HepG2 (cell line): ENCODE results near the gene CUL9. TPM values are rescaled to one million over a fixed set of nuclear protein-coding genes. Genes with fewer than 3 reads are reported as not detected.

Experiments
- KDM3A ChIP-seq: IDR thresholded peaks from 2 replicates; pipeline ENCODE4 v1.6.1; 2018; ENCODE audit warnings: low read depth, missing compliant biosample characterization
- NCOA2 ChIP-seq: sonication (generic); formaldehyde crosslinking; IDR thresholded peaks from 2 replicates; pipeline ENCODE4 v1.8.0; 2022; ENCODE audit warnings: inconsistent platforms
- NPAS2 ChIP-seq: sonication (generic); formaldehyde crosslinking; IDR thresholded peaks from 2 replicates; pipeline ENCODE4 v1.8.0; 2022; ENCODE audit warnings: mild to moderate bottlenecking, missing genetic modification reagents, borderline replicate concordance
- ZNF577 ChIP-seq: sonication (generic); formaldehyde crosslinking; IDR thresholded peaks from 2 replicates; pipeline ENCODE4 v1.4.0; 2020; ENCODE audit warnings: mild to moderate bottlenecking, low read depth, missing genetic modification reagents, borderline replicate concordance
- ZNF720 ChIP-seq: sonication (generic); formaldehyde crosslinking; IDR thresholded peaks from 2 replicates; pipeline ENCODE4 v1.4.0; 2020; ENCODE audit warnings: missing genetic modification reagents
- polyA plus RNA-seq, 8 experiments: library from polyadenylated mRNA; depleted of rRNA in 3 of 8; stranded (reverse) in 7 of 8; unstranded in 1 of 8; fragments of >200 nt; fragmentation: Illumina TruSeq in 4 of 8; extraction: Trizol in 4 of 8; gene quantifications; 2 replicates each; pipeline versions ENCODE4 v1.2.1 to v1.2.3, GENCODE V29; 2011 to 2016; ENCODE audit warnings: low read depth in 4 of 8, missing spikeins in 1 of 8, mixed read lengths in 1 of 8; ENCODE audit not compliant: insufficient read depth in 1 of 8
- total RNA-seq, 5 experiments: library from RNA; depleted of rRNA; stranded (reverse); fragments of >200 nt; fragmentation: Illumina TruSeq; extraction: Trizol; gene quantifications; 2 replicates each; pipeline ENCODE4 v1.2.3, GENCODE V29; 2016; ENCODE audit warnings: low read depth in 1 of 5
- TF ChIP-seq, protein P1 (sequence below): sonication (generic); formaldehyde crosslinking; IDR thresholded peaks from 2 replicates; pipeline ENCODE4 v1.4.0; 2020; ENCODE audit warnings: missing genetic modification reagents, mild to moderate bottlenecking, borderline replicate concordance
- TF ChIP-seq, protein P2 (sequence below): sonication (generic); formaldehyde crosslinking; IDR thresholded peaks from 2 replicates; pipeline ENCODE4 v1.8.1; 2023; ENCODE audit warnings: mild to moderate bottlenecking, inconsistent platforms, moderate library complexity, missing genetic modification reagents, borderline replicate concordance
- TF ChIP-seq, protein P3 (sequence below): sonication (generic); formaldehyde crosslinking; conservative IDR thresholded peaks from 2 replicates; pipeline ENCODE4 v1.8.0; 2022; ENCODE audit warnings: mild to moderate bottlenecking, moderate library complexity, missing genetic modification reagents
- TF ChIP-seq, protein P4 (sequence below): sonication (generic); formaldehyde crosslinking; IDR thresholded peaks from 2 replicates; pipeline ENCODE4 v1.9.0; 2021; ENCODE audit warnings: missing genetic modification reagents, borderline replicate concordance
- TF ChIP-seq, protein P5 (sequence below): fragments of 450-650 bp; IDR thresholded peaks from 2 replicates; pipeline ENCODE4 v1.6.1; 2016
- TF ChIP-seq, protein P6 (sequence below): fragments of 450-650 bp; IDR thresholded peaks from 2 replicates; pipeline ENCODE4 v1.6.1; 2017; ENCODE audit warnings: mild to moderate bottlenecking
- TF ChIP-seq, protein P7 (sequence below): sonication (generic); formaldehyde crosslinking; IDR thresholded peaks from 2 replicates; pipeline ENCODE4 v1.5.1; 2020; ENCODE audit warnings: missing genetic modification reagents, mild to moderate bottlenecking, borderline replicate concordance

The CUL9 gene
- total and polyA plus RNA-seq, 2 of the 13 experiments (the other 11 are each of a cell fraction or from before 2014, with no cell fraction given), result 11.4 to 13.7 TPM

DNA sequence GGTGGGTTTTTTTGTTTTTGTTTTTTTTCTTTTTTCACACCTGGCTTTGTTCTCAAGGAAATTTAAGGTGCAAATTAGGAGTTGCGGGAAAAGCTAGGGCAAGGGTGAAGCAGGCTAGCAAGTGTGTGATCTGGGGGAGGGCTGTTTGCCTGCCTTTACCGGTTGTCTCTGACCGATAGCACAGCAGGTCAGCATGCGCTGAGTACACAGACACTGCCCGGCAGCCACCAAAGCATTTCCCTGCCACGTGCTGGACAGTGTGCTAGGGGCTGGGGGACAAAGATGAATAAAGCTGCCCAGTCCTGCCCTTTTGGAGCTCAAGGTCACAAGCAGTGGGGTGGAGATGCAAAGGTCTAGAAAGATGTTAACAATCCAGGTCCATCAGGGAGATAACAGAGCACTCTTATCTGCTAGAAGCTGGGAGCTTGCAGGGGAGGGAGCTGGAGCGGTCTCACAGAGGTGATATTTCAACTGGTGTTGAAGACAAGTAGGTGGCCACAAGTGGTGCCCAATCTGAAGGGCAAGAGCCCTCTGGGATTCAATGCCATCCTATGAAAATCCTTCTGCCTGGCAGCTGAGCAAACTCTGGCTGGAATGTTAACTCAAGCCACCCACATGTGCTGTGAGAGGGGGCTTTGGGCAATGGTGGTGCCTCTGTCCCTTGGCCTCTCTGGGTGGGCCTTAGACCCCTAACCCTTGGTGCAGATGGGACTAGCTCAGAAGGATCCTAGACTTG is 85.8 kb downstream of the CUL9 start (continued):
- TF ChIP-seq, protein P1, sequence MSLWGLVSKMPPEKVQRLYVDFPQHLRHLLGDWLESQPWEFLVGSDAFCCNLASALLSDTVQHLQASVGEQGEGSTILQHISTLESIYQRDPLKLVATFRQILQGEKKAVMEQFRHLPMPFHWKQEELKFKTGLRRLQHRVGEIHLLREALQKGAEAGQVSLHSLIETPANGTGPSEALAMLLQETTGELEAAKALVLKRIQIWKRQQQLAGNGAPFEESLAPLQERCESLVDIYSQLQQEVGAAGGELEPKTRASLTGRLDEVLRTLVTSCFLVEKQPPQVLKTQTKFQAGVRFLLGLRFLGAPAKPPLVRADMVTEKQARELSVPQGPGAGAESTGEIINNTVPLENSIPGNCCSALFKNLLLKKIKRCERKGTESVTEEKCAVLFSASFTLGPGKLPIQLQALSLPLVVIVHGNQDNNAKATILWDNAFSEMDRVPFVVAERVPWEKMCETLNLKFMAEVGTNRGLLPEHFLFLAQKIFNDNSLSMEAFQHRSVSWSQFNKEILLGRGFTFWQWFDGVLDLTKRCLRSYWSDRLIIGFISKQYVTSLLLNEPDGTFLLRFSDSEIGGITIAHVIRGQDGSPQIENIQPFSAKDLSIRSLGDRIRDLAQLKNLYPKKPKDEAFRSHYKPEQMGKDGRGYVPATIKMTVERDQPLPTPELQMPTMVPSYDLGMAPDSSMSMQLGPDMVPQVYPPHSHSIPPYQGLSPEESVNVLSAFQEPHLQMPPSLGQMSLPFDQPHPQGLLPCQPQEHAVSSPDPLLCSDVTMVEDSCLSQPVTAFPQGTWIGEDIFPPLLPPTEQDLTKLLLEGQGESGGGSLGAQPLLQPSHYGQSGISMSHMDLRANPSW (CRISPR knock-in tag), result peak; percentile 100
- peak; percentile 94; the same call in 1 of the 2 replicates for TF ChIP-seq NPAS2 (CRISPR knock-in tag)
- TF ChIP-seq, protein P2, sequence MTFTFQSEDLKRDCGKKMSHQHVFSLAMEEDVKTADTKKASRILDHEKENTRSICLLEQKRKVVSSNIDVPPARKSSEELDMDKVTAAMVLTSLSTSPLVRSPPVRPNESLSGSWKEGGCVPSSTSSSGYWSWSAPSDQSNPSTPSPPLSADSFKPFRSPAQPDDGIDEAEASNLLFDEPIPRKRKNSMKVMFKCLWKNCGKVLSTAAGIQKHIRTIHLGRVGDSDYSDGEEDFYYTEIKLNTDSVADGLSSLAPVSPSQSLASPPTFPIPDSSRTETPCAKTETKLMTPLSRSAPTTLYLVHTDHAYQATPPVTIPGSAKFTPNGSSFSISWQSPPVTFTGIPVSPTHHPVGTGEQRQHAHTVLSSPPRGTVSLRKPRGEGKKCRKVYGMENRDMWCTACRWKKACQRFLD (CRISPR knock-in tag), result peak; percentile 54; the same call in 1 of the 2 replicates
- TF ChIP-seq, protein P3, sequence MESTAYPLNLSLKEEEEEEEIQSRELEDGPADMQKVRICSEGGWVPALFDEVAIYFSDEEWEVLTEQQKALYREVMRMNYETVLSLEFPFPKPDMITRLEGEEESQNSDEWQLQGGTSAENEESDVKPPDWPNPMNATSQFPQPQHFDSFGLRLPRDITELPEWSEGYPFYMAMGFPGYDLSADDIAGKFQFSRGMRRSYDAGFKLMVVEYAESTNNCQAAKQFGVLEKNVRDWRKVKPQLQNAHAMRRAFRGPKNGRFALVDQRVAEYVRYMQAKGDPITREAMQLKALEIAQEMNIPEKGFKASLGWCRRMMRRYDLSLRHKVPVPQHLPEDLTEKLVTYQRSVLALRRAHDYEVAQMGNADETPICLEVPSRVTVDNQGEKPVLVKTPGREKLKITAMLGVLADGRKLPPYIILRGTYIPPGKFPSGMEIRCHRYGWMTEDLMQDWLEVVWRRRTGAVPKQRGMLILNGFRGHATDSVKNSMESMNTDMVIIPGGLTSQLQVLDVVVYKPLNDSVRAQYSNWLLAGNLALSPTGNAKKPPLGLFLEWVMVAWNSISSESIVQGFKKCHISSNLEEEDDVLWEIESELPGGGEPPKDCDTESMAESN (CRISPR knock-in tag), result peak; percentile 100
- TF ChIP-seq, protein P4, sequence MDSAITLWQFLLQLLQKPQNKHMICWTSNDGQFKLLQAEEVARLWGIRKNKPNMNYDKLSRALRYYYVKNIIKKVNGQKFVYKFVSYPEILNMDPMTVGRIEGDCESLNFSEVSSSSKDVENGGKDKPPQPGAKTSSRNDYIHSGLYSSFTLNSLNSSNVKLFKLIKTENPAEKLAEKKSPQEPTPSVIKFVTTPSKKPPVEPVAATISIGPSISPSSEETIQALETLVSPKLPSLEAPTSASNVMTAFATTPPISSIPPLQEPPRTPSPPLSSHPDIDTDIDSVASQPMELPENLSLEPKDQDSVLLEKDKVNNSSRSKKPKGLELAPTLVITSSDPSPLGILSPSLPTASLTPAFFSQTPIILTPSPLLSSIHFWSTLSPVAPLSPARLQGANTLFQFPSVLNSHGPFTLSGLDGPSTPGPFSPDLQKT (CRISPR knock-in tag), result no peak
- TF ChIP-seq NCOA2, result peak; percentile 100
- TF ChIP-seq, protein P5, sequence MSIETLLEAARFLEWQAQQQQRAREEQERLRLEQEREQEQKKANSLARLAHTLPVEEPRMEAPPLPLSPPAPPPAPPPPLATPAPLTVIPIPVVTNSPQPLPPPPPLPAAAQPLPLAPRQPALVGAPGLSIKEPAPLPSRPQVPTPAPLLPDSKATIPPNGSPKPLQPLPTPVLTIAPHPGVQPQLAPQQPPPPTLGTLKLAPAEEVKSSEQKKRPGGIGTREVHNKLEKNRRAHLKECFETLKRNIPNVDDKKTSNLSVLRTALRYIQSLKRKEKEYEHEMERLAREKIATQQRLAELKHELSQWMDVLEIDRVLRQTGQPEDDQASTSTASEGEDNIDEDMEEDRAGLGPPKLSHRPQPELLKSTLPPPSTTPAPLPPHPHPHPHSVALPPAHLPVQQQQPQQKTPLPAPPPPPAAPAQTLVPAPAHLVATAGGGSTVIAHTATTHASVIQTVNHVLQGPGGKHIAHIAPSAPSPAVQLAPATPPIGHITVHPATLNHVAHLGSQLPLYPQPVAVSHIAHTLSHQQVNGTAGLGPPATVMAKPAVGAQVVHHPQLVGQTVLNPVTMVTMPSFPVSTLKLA, result peak; percentile 97
- TF ChIP-seq, protein P6, sequence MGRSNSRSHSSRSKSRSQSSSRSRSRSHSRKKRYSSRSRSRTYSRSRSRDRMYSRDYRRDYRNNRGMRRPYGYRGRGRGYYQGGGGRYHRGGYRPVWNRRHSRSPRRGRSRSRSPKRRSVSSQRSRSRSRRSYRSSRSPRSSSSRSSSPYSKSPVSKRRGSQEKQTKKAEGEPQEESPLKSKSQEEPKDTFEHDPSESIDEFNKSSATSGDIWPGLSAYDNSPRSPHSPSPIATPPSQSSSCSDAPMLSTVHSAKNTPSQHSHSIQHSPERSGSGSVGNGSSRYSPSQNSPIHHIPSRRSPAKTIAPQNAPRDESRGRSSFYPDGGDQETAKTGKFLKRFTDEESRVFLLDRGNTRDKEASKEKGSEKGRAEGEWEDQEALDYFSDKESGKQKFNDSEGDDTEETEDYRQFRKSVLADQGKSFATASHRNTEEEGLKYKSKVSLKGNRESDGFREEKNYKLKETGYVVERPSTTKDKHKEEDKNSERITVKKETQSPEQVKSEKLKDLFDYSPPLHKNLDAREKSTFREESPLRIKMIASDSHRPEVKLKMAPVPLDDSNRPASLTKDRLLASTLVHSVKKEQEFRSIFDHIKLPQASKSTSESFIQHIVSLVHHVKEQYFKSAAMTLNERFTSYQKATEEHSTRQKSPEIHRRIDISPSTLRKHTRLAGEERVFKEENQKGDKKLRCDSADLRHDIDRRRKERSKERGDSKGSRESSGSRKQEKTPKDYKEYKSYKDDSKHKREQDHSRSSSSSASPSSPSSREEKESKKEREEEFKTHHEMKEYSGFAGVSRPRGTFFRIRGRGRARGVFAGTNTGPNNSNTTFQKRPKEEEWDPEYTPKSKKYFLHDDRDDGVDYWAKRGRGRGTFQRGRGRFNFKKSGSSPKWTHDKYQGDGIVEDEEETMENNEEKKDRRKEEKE, result no peak
- peak; percentile 22; the same call in 1 of the 2 replicates for TF ChIP-seq ZNF577 (CRISPR knock-in tag)
- peak; percentile 100 for TF ChIP-seq KDM3A
- TF ChIP-seq ZNF720 (CRISPR knock-in tag), result no peak; the same call in 1 of the 2 replicates
- TF ChIP-seq, protein P7, sequence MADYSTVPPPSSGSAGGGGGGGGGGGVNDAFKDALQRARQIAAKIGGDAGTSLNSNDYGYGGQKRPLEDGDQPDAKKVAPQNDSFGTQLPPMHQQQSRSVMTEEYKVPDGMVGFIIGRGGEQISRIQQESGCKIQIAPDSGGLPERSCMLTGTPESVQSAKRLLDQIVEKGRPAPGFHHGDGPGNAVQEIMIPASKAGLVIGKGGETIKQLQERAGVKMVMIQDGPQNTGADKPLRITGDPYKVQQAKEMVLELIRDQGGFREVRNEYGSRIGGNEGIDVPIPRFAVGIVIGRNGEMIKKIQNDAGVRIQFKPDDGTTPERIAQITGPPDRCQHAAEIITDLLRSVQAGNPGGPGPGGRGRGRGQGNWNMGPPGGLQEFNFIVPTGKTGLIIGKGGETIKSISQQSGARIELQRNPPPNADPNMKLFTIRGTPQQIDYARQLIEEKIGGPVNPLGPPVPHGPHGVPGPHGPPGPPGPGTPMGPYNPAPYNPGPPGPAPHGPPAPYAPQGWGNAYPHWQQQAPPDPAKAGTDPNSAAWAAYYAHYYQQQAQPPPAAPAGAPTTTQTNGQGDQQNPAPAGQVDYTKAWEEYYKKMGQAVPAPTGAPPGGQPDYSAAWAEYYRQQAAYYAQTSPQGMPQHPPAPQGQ (CRISPR knock-in tag), result peak; percentile 100; the same call in 1 of the 2 replicates
